Smooth muscle cell (in vitro differentiated cells): ENCODE results near the gene THBS4. TPM values are rescaled to one million over a fixed set of nuclear protein-coding genes. Genes with fewer than 3 reads are reported as not detected.
"Not testable (repeated sequence)": the region's sequence is repeated elsewhere in the genome, so short reads cannot be mapped to it uniquely, and the experiment has no call there.

ENCODE experiments used
- DNase-seq: peaks from one replicate; lab custom pipeline; 2025; ENCODE audit not compliant: unreplicated experiment; lab: John Stamatoyannopoulos, UW
- H2AFZ ChIP-seq: fragments of 200-600 bp; sonication (generic); 2 replicates; pipeline ENCODE4 v1.6.0; 2016; ENCODE audit warnings: antibody characterized with exemption, low read depth, mild to moderate bottlenecking
- H3F3A ChIP-seq: fragments of 200-600 bp; sonication (generic); 2 replicates; pipeline ENCODE4 v1.6.0; 2017; ENCODE audit warnings: antibody characterized with exemption, low read depth
- H3K27ac ChIP-seq: fragments of 200-600 bp; sonication (generic); 2 replicates; pipeline ENCODE4 v1.5.1; 2016; ENCODE audit warnings: low read depth, mild to moderate bottlenecking
- H3K27me3 ChIP-seq: fragments of 200-600 bp; sonication (generic); 2 replicates; pipeline ENCODE4 v1.6.1; 2016; ENCODE audit warnings: low read depth, mild to moderate bottlenecking
- H3K36me3 ChIP-seq: fragments of 200-600 bp; sonication (generic); 2 replicates; pipeline ENCODE4 v1.5.1; 2016; ENCODE audit warnings: low read depth
- H3K4me1 ChIP-seq: fragments of 200-600 bp; sonication (generic); 2 replicates; pipeline ENCODE4 v1.5.1; 2016; ENCODE audit warnings: low read depth
- H3K4me2 ChIP-seq: fragments of 200-600 bp; sonication (generic); 2 replicates; pipeline ENCODE4 v1.6.0; 2016; ENCODE audit warnings: mild to moderate bottlenecking
- H3K4me3 ChIP-seq: fragments of 200-600 bp; sonication (generic); 2 replicates; pipeline ENCODE4 v1.5.1; 2016; ENCODE audit warnings: mild to moderate bottlenecking
- H3K79me2 ChIP-seq: fragments of 200-600 bp; sonication (generic); 2 replicates; pipeline ENCODE4 v1.6.0; 2016; ENCODE audit warnings: low read depth, mild to moderate bottlenecking
- H3K9ac ChIP-seq: fragments of 200-600 bp; sonication (generic); 2 replicates; pipeline ENCODE4 v1.6.0; 2016; ENCODE audit warnings: low read depth
- H3K9me3 ChIP-seq: fragments of 200-600 bp; sonication (generic); replicated peaks from 2 replicates; pipeline ENCODE4 v1.5.1; 2016; ENCODE audit warnings: low read depth
- H4K20me1 ChIP-seq: fragments of 200-600 bp; sonication (generic); 2 replicates; pipeline ENCODE4 v1.6.0; 2016; ENCODE audit warnings: low read depth
- CTCF ChIP-seq: fragments of 200-600 bp; sonication (generic); IDR thresholded peaks from 2 replicates; pipeline ENCODE4 v1.5.1; 2017; ENCODE audit warnings: borderline replicate concordance, mild to moderate bottlenecking, antibody characterized with exemption; ENCODE audit not compliant: insufficient read depth, poor library complexity, severe bottlenecking
- WGBS: methylation state at CpG from one replicate; pipeline ENCODE4 v1.1.7; 2016; ENCODE audit warnings: low lambda C conversion rate; 5-methylcytosine and 5-hydroxymethylcytosine counted together
- polyA plus RNA-seq: library from polyadenylated mRNA; unstranded; fragments of >200 nt; fragmentation: Nextera tagmentation; extraction: Ambion mirVana; gene quantifications from 2 replicates; pipeline ENCODE4 v1.2.1, GENCODE V29; 2016
- total RNA-seq: library from RNA; depleted of rRNA; stranded (reverse); fragments of >200 nt; gene quantifications from 2 replicates; pipeline ENCODE4 v1.2.3, GENCODE V29; 2014

The THBS4 gene
- total and polyA plus RNA-seq, 2 experiments from 2014 or later: 0.61 to 2.9 TPM

DNA sequence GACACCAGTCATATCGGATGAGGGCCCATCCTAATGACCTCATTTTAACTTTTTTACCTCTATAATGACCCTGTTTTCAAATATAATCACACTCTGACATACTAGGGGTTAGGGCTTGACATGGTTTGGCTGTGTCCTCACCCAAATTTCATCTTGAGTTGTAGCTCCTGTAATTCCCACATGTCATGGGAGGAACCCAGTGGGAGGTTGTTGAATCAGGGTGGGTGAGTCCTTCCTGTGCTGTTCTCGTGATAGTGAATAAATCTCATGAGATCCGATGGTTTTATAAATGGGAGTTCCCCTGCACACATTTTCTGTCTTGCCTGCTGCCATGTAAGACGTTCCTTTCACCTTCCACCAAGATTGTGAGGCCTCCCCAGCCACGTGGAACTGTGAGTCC, 71.8 kb downstream of the THBS4 start:
- H3K9ac ChIP-seq: no peak overlapping the region
- DNase-seq: no peak
- WGBS: 72% methylated on average over 5 of the region's 5 CpGs
- H3K4me1 ChIP-seq: peaks cover 26% of the 10 kb centered on the region
- no peak overlapping the region for H3K4me3 ChIP-seq
- no peaks in the 10 kb centered on the region for H3F3A ChIP-seq
- no peaks in the 10 kb centered on the region for H3K9me3 ChIP-seq
- H3K79me2 ChIP-seq: no peaks in the 10 kb centered on the region
- H3K27me3 ChIP-seq: no peaks in the 10 kb centered on the region
- H3K4me2 ChIP-seq: no peak overlapping the region
- no peak overlapping the region for H3K27ac ChIP-seq
- no peaks in the 10 kb centered on the region for H4K20me1 ChIP-seq
- TF ChIP-seq CTCF: no peak
- no peaks in the 10 kb centered on the region for H3K36me3 ChIP-seq
- H2AFZ ChIP-seq: no peak overlapping the region

GRCh38 chr5:80109646-80110478, 74.7 kb downstream of the THBS4 start:
- no peak overlapping the region for H2AFZ ChIP-seq
- H3K4me3 ChIP-seq: no peak overlapping the region
- H3K4me1 ChIP-seq: peaks cover 31% of the 10 kb centered on the region
- 62% methylated on average over 9 of the region's 9 CpGs for WGBS
- H3K79me2 ChIP-seq: no peaks in the 10 kb centered on the region
- no peaks in the 10 kb centered on the region for H3K9me3 ChIP-seq
- H3K9ac ChIP-seq: no peak overlapping the region
- H4K20me1 ChIP-seq: no peaks in the 10 kb centered on the region
- DNase-seq: no peak
- no peaks in the 10 kb centered on the region for H3F3A ChIP-seq
- no peak for TF ChIP-seq CTCF
- H3K4me2 ChIP-seq: no peak overlapping the region
- H3K27me3 ChIP-seq: no peaks in the 10 kb centered on the region
- H3K27ac ChIP-seq: no peak overlapping the region
- no peaks in the 10 kb centered on the region for H3K36me3 ChIP-seq

- 26% methylated on average over 5 of the region's 5 CpGs for WGBS
- DNase-seq, H3K9me3 ChIP-seq, H4K20me1 ChIP-seq, H3K4me3 ChIP-seq, H3F3A ChIP-seq, H3K27ac ChIP-seq, H3K36me3 ChIP-seq, H3K27me3 ChIP-seq, H2AFZ ChIP-seq, H3K9ac ChIP-seq, H3K79me2 ChIP-seq: not testable (repeated sequence)
- peaks cover 31% of the 10 kb centered on the region for H3K4me1 ChIP-seq
- peak overlapping the region; percentile 67 for H3K4me2 ChIP-seq
Observed at GRCh38 chr5:80111376-80111990, 76.3 kb downstream of the THBS4 start.

GRCh38 chr5:80114860-80115259, 79.7 kb downstream of the THBS4 start:
- 89% methylated on average over 3 of the region's 3 CpGs for WGBS
- no peaks in the 10 kb centered on the region for H3K9me3 ChIP-seq
- no peaks in the 10 kb centered on the region for H3K27me3 ChIP-seq
- H3K4me3 ChIP-seq: no peak overlapping the region
- H3K9ac ChIP-seq: no peak overlapping the region
- no peaks in the 10 kb centered on the region for H3K79me2 ChIP-seq
- no peak overlapping the region for H3K27ac ChIP-seq
- H3K36me3 ChIP-seq: no peaks in the 10 kb centered on the region
- no peaks in the 10 kb centered on the region for H3F3A ChIP-seq
- H3K4me2 ChIP-seq: no peak overlapping the region
- no peak overlapping the region for H2AFZ ChIP-seq
- no peaks in the 10 kb centered on the region for H4K20me1 ChIP-seq
- TF ChIP-seq CTCF: no peak
- peaks cover 26% of the 10 kb centered on the region for H3K4me1 ChIP-seq
- DNase-seq: no peak
